Measurements from ENCODE around the gene GDE1. TPM values are rescaled to one million over a fixed set of nuclear protein-coding genes. Genes with fewer than 3 reads are reported as not detected.
A peak's percentile ranks its signal among the peaks of the same experiment; 100 is the strongest.

Gene GDE1
- total and polyA plus RNA-seq, 4 donors = 14.8 to 39.1 (median 23.6) TPM

- Histone ChIP-seq H3K4me1 (ENCODE audit: control insufficient read depth in 4 of 4, insufficient read depth in 4 of 4, low read length in 3 of 4) (peaks cover 0 to 11% (median 4%) of the 10 kb centered on the region in 4 donors), H3K9ac (ENCODE audit: low read depth in 1 of 2, low read length in 2 of 2) (no peak overlapping the region), H3K36me3 (ENCODE audit: control insufficient read depth in 4 of 4, insufficient read depth in 3 of 4, low read depth in 1 of 4, low read length in 3 of 4) (peaks cover 2 to 12% (median 4%) of the 10 kb centered on the region in 4 donors), H3K27me3 (ENCODE audit: control insufficient read depth in 4 of 4, insufficient read depth in 4 of 4, low read length in 3 of 4) (no peaks in the 10 kb centered on the region), H3K4me3 (ENCODE audit: low read depth in 1 of 3, low read length in 3 of 3) (no peak overlapping the region), H3K27ac (ENCODE audit: low read depth in 1 of 2, low read length in 2 of 2) (peak overlapping the region; percentile 57 to 61), H3K9me3 (ENCODE audit: control insufficient read depth in 4 of 4, low read length in 3 of 4) (no peaks in the 10 kb centered on the region)
- WGBS = 70% methylated on average over 3 of the region's 3 CpGs
- TF ChIP-seq EGR1 (IDR thresholded peaks at IDR 0.05; ENCODE audit: low read depth in 2 of 2) = no peak
- no peak for TF ChIP-seq HNF4G (IDR thresholded peaks at IDR 0.05)
- TF ChIP-seq HNF4A (conservative IDR thresholded peaks at IDR 0.05) = peak; percentile 45 to 72
- TF ChIP-seq JUND (IDR thresholded peaks at IDR 0.05) = peak in 1 of 2 donors; percentile 78
- TF ChIP-seq RAD21 (IDR thresholded peaks at IDR 0.05) = peak in 1 of 2 donors; percentile 12
- no peak for TF ChIP-seq ATF3 (IDR thresholded peaks at IDR 0.05)
- TF ChIP-seq GABPA (IDR thresholded peaks at IDR 0.05 in 1 of 2, conservative IDR thresholded peaks at IDR 0.05 in 1 of 2) = no peak
- no peak for TF ChIP-seq REST (IDR thresholded peaks at IDR 0.05)
- peak; percentile 62 for TF ChIP-seq FOXA1 (IDR thresholded peaks at IDR 0.05)
- no peak for TF ChIP-seq FOXA2 (IDR thresholded peaks at IDR 0.05)
- TF ChIP-seq, protein P1, sequence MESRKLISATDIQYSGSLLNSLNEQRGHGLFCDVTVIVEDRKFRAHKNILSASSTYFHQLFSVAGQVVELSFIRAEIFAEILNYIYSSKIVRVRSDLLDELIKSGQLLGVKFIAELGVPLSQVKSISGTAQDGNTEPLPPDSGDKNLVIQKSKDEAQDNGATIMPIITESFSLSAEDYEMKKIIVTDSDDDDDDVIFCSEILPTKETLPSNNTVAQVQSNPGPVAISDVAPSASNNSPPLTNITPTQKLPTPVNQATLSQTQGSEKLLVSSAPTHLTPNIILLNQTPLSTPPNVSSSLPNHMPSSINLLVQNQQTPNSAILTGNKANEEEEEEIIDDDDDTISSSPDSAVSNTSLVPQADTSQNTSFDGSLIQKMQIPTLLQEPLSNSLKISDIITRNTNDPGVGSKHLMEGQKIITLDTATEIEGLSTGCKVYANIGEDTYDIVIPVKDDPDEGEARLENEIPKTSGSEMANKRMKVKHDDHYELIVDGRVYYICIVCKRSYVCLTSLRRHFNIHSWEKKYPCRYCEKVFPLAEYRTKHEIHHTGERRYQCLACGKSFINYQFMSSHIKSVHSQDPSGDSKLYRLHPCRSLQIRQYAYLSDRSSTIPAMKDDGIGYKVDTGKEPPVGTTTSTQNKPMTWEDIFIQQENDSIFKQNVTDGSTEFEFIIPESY (IDR thresholded peaks at IDR 0.05) = peak; percentile 27
- no peak for TF ChIP-seq TAF1 (conservative IDR thresholded peaks at IDR 0.05)
- peak; percentile 21 to 80 for TF ChIP-seq RXRA (IDR thresholded peaks at IDR 0.05)
- TF ChIP-seq YY1 (IDR thresholded peaks at IDR 0.05) = peak; percentile 49
- TF ChIP-seq NR2F2 (IDR thresholded peaks at IDR 0.05) = no peak
- TF ChIP-seq, protein P2, sequence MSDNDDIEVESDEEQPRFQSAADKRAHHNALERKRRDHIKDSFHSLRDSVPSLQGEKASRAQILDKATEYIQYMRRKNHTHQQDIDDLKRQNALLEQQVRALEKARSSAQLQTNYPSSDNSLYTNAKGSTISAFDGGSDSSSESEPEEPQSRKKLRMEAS (IDR thresholded peaks at IDR 0.05) = peak; percentile 62
- TF ChIP-seq SP1 (IDR thresholded peaks at IDR 0.05) = peak; percentile 39
- TF ChIP-seq CTCF (IDR thresholded peaks at IDR 0.05; ENCODE audit: low read depth, low read length, missing input control) = no peak
- DNase-seq (ENCODE audit: low spot score) = no peak
Measured at GRCh38 chr16:19542138-19542821, 20.4 kb upstream of the GDE1 start.
